ENCODE measurements around the gene SLC5A5. TPM values are rescaled to one million over a fixed set of nuclear protein-coding genes. Genes with fewer than 3 reads are reported as not detected.
A peak's percentile ranks its signal among the peaks of the same experiment; 100 is the strongest.

SLC5A5 gene
- total RNA-seq, 1 donor from 2014 or later = not detected

DNA sequence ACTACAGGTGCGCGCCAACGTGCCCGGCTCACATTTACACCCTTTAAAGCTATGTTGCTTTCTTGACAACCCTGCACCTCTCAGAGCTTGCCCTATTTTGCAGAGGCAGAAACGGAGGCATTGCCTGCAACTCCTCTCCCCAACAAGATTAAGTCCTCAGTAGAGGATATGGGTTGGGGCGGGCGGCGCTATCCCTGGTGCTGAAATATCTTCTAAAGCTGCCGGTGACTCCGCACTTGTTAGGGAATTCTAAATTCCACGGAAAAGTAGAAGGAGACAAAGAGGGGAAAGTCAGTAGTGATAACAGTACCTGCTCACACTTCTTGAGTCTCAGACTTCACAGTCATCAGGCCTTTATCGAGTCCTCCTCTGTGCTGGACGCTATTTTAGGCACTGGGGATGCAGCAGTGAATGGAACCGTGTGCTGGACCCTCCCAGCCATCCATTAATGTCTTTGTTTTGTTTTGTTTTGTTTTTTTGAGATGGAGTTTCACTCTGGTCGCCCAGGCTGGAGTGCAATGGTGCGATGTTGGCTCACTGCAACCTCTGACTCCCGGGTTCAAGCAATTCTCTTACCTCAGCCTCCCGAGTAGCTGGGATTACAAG lies 18.0 kb downstream of the SLC5A5 start:
- no peak overlapping the region for H3K27ac Mint-ChIP-seq (ENCODE audit: unreplicated experiment)
- DNase-seq (ENCODE audit: extremely low spot score, unreplicated experiment) = no peak
- no peaks in the 10 kb centered on the region for H3K4me1 Mint-ChIP-seq (ENCODE audit: unreplicated experiment)

GRCh38 chr19:17893766-17894165 lies 22.0 kb downstream of the SLC5A5 start:
- Mint-ChIP-seq H3K9me3 (ENCODE audit: unreplicated experiment) (no peaks in the 10 kb centered on the region), H3K27me3 (ENCODE audit: unreplicated experiment) (peaks cover 15% of the 10 kb centered on the region), H3K4me3 (ENCODE audit: unreplicated experiment) (no peak overlapping the region), H3K27ac (ENCODE audit: unreplicated experiment) (no peak overlapping the region), H3K36me3 (ENCODE audit: unreplicated experiment) (no peaks in the 10 kb centered on the region), H3K4me1 (ENCODE audit: unreplicated experiment) (no peaks in the 10 kb centered on the region)
- no peak for DNase-seq (ENCODE audit: extremely low spot score, unreplicated experiment)
- TF ChIP-seq CTCF (IDR thresholded peaks at IDR 0.05) = no peak

More for the DNA sequence above, 18.0 kb downstream of the SLC5A5 start:
- H3K27me3 Mint-ChIP-seq (ENCODE audit: unreplicated experiment) = peaks cover 14% of the 10 kb centered on the region
- H3K9me3 Mint-ChIP-seq (ENCODE audit: unreplicated experiment) = no peaks in the 10 kb centered on the region
- no peaks in the 10 kb centered on the region for H3K36me3 Mint-ChIP-seq (ENCODE audit: unreplicated experiment)
- no peak for TF ChIP-seq CTCF (IDR thresholded peaks at IDR 0.05)
- no peak overlapping the region for H3K4me3 Mint-ChIP-seq (ENCODE audit: unreplicated experiment)

DNA sequence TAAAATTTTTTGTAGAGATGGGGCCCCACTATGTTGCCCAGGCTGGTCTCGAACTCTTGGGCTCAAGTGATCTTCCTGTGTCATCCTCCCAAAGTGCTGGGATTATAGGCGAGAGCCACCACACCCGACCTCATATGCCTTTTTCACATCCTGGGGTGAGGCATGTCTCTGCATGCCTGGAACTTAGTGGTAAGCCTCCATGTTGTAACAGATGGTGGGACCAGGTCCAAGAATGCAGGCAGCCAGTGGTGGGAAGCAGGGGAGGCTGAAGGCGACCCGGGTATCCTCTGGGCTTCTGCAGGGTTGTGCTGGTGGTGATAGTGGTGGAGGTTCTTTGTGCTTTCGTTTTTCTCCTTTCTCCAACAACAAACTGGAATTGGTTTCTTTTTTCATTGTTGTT lies 31.0 kb downstream of the SLC5A5 start:
- Mint-ChIP-seq H3K9me3 (ENCODE audit: unreplicated experiment) (no peaks in the 10 kb centered on the region), H3K27me3 (ENCODE audit: unreplicated experiment) (peaks cover 35% of the 10 kb centered on the region), H3K27ac (ENCODE audit: unreplicated experiment) (no peak overlapping the region), H3K36me3 (ENCODE audit: unreplicated experiment) (no peaks in the 10 kb centered on the region), H3K4me3 (ENCODE audit: unreplicated experiment) (no peak overlapping the region), H3K4me1 (ENCODE audit: unreplicated experiment) (peaks cover 6% of the 10 kb centered on the region)
- DNase-seq (ENCODE audit: extremely low spot score, unreplicated experiment) = no peak
- no peak for TF ChIP-seq CTCF (IDR thresholded peaks at IDR 0.05)

DNA sequence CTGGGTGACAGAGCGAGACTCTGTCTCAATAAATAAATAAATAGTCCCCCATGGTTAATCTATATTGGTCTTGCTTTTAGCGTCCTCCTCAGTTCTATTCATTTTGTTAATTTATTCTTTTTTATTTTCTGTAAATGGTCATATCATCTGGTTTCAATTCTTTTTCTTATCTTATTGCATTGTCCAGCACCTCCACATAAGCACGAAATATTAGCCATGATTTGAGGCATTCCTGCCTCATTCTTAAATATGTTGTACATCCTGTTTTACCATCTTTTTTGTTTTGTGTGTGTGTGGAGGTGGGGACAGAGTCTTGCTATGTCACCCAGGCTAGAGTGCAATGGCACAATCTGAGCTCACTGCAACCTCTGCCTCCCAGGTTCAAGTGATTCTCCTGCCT lies 36.5 kb downstream of the SLC5A5 start:
- H3K27me3 Mint-ChIP-seq (ENCODE audit: unreplicated experiment) = no peaks in the 10 kb centered on the region
- H3K27ac Mint-ChIP-seq (ENCODE audit: unreplicated experiment) = no peak overlapping the region
- H3K4me3 Mint-ChIP-seq (ENCODE audit: unreplicated experiment) = no peak overlapping the region
- peaks cover 2% of the 10 kb centered on the region for H3K36me3 Mint-ChIP-seq (ENCODE audit: unreplicated experiment)
- peaks cover 7% of the 10 kb centered on the region for H3K9me3 Mint-ChIP-seq (ENCODE audit: unreplicated experiment)
- TF ChIP-seq CTCF (IDR thresholded peaks at IDR 0.05) = no peak
- no peak for DNase-seq (ENCODE audit: extremely low spot score, unreplicated experiment)
- peaks cover 13% of the 10 kb centered on the region for H3K4me1 Mint-ChIP-seq (ENCODE audit: unreplicated experiment)

DNA sequence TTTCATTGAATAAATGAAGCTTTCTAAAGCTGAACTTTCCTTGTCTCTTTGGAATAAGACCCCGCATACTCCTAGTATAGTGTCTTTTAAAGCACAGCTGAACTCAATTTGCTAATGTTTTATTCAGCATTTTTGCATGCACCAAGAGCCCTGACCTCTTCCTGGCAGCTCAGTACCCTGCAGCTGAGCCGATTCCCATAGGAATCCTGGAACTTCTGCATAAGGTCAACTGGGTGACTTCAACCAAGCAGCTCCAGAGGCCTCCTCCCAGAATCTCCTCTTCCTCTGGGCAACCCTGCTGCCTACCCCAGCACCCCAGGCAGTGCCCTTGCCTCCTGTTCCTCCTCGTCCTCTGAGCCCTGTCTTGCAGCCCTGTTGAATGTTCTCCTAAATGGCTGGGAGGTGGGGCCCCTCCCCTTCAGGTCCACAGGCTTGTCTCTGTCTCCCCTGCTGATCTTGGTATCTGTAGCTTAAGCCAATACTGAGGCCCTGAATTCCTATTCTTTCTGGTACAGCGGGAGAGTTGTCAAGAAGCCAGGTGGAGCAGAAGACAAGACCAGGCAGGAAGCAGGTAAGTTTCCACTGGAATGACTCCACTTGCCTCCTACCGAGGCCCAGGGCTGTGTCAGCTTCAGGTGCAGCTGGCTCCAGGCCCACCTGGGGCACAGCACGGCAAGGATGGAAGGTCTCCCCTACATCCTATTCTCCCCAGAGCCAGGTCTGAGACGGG lies 37.4 kb downstream of the SLC5A5 start:
- no peak for DNase-seq (ENCODE audit: extremely low spot score, unreplicated experiment)
- H3K27me3 Mint-ChIP-seq (ENCODE audit: unreplicated experiment) = no peaks in the 10 kb centered on the region
- peaks cover 7% of the 10 kb centered on the region for H3K9me3 Mint-ChIP-seq (ENCODE audit: unreplicated experiment)
- H3K27ac Mint-ChIP-seq (ENCODE audit: unreplicated experiment) = peak overlapping the region; percentile 50
- H3K36me3 Mint-ChIP-seq (ENCODE audit: unreplicated experiment) = peaks cover 2% of the 10 kb centered on the region
- H3K4me1 Mint-ChIP-seq (ENCODE audit: unreplicated experiment) = peaks cover 13% of the 10 kb centered on the region
- no peak for TF ChIP-seq CTCF (IDR thresholded peaks at IDR 0.05)
- H3K4me3 Mint-ChIP-seq (ENCODE audit: unreplicated experiment) = no peak overlapping the region

Measured in osteocyte (in vitro differentiated cells).